H1 (cell line): ENCODE results near the gene RALY. TPM values are rescaled to one million over a fixed set of nuclear protein-coding genes. Genes with fewer than 3 reads are reported as not detected.

Experiments used
- CTCF ChIA-PET: fragments of 300-600 bp; sonication (Branson Sonifier 250); formaldehyde crosslinking; loops from one replicate; lab custom pipeline; 2021; ENCODE audit not compliant: partially characterized antibody; lab: Charles Lee
- POLR2A ChIA-PET: fragments of 300-600 bp; sonication (Branson Sonifier 250); formaldehyde crosslinking; loops from one replicate; lab custom pipeline; 2021; ENCODE audit warnings: inconsistent platforms; ENCODE audit not compliant: partially characterized antibody; lab: Charles Lee
- DNase-seq, 2 experiments: peaks; one replicate each; pipeline versions ENCODE4 v3.0.0 to v3.0.0-alpha.2; 2010 to 2022; ENCODE audit warnings: low spot score in 2 of 2, low read depth in 1 of 2, mixed read lengths in 1 of 2
- FAIRE-seq: peaks from 2 replicates; lab custom pipeline; 2011; peaks lifted over from hg19 to GRCh38; lab: Jason Lieb, UNC
- H2AFZ ChIP-seq: 2 replicates; pipeline ENCODE4 v1.8.1; 2012; ENCODE audit warnings: low read length, inconsistent platforms
- H2AK5ac ChIP-seq: 2 replicates; pipeline ENCODE4 v1.6.1; 2013; ENCODE audit warnings: low read depth, low read length
- H2BK120ac ChIP-seq: replicated peaks from 2 replicates; pipeline ENCODE3; 2013; ENCODE audit warnings: low read depth, low read length, inconsistent platforms
- H2BK12ac ChIP-seq: 2 replicates; pipeline ENCODE4 v1.6.1; 2013; ENCODE audit warnings: low read depth, low read length
- H2BK15ac ChIP-seq: 2 replicates; pipeline ENCODE4 v1.6.1; 2013; ENCODE audit warnings: low read length
- H2BK20ac ChIP-seq: 2 replicates; pipeline ENCODE4 v1.6.1; 2013; ENCODE audit warnings: low read length
- H2BK5ac ChIP-seq: 2 replicates; pipeline ENCODE4 v1.6.1; 2013; ENCODE audit warnings: low read depth, low read length
- H3K14ac ChIP-seq: 2 replicates; pipeline ENCODE4 v1.6.1; 2013; ENCODE audit warnings: inconsistent platforms; ENCODE audit not compliant: insufficient read length
- H3K18ac ChIP-seq: 2 replicates; pipeline ENCODE4 v1.6.1; 2013; ENCODE audit warnings: low read length; ENCODE audit errors: extremely low read depth
- H3K23ac ChIP-seq: 2 replicates; pipeline ENCODE4 v1.6.1; 2013; ENCODE audit warnings: inconsistent platforms; ENCODE audit not compliant: insufficient read length
- H3K23me2 ChIP-seq: 2 replicates; pipeline ENCODE4 v1.6.1; 2013; ENCODE audit warnings: low read depth, low read length
- H3K27ac ChIP-seq: 2 replicates; pipeline ENCODE4 v1.6.1; 2011; ENCODE audit warnings: low read depth, low read length, inconsistent platforms
- H3K27me3 ChIP-seq, 4 experiments: replicated peaks in 1 of 4; 1 replicate in 1 of 4; 2 replicates in 3 of 4; pipeline versions ENCODE4 v1.6.1 to v1.8.1; 2011 to 2013; ENCODE audit warnings: low read length in 3 of 4, mild to moderate bottlenecking in 3 of 4, inconsistent platforms in 2 of 4, mixed read lengths in 2 of 4, moderate library complexity in 1 of 4; ENCODE audit not compliant: control insufficient read depth in 3 of 4, insufficient read depth in 3 of 4; ENCODE audit errors: extremely low read depth in 1 of 4
- H3K36me3 ChIP-seq, 4 experiments: 2 replicates each; pipeline versions ENCODE4 v1.6.1 to v1.8.1; 2011 to 2013; ENCODE audit warnings: mild to moderate bottlenecking in 4 of 4, low read length in 3 of 4, moderate library complexity in 2 of 4, control low read depth in 1 of 4, inconsistent platforms in 1 of 4; ENCODE audit not compliant: insufficient read depth in 4 of 4, control insufficient read depth in 2 of 4
- H3K4ac ChIP-seq: replicated peaks from 2 replicates; pipeline ENCODE3; 2013; ENCODE audit warnings: low read length, low read depth, mixed read lengths, inconsistent platforms; ENCODE audit not compliant: insufficient read length
- H3K4me1 ChIP-seq, 4 experiments: replicated peaks in 1 of 4; 1 replicate in 1 of 4; 2 replicates in 3 of 4; pipeline versions ENCODE4 v1.6.1 to v1.8.1; 2011 to 2013; ENCODE audit warnings: low read length in 3 of 4, inconsistent platforms in 2 of 4, mixed read lengths in 1 of 4; ENCODE audit not compliant: insufficient read depth in 4 of 4, control insufficient read depth in 3 of 4
- H3K4me2 ChIP-seq, 2 experiments: 2 replicates each; pipeline versions ENCODE4 v1.6.1 to v1.8.1; 2011 to 2013; ENCODE audit warnings: low read depth in 2 of 2, low read length in 2 of 2, control low read depth in 1 of 2, inconsistent platforms in 1 of 2, mild to moderate bottlenecking in 1 of 2; ENCODE audit not compliant: insufficient read depth in 1 of 2
- H3K4me3 ChIP-seq, 4 experiments: fragments of 200-600, 300-600 bp in 1 of 4; sonication (generic), shearing (Covaris generic), sonication (Bioruptor Twin) in 1 of 4; 2 replicates each; pipeline versions ENCODE4 v1.5.1 to v1.8.1; 2011 to 2016; ENCODE audit warnings: low read length in 4 of 4, low read depth in 3 of 4, control low read depth in 2 of 4, inconsistent platforms in 2 of 4, mild to moderate bottlenecking in 2 of 4, mixed read lengths in 1 of 4, moderate library complexity in 1 of 4; ENCODE audit not compliant: insufficient read depth in 2 of 4; ENCODE audit errors: extremely low read depth in 1 of 4
- H3K56ac ChIP-seq: replicated peaks from 2 replicates; pipeline ENCODE3; 2013; ENCODE audit warnings: low read depth, mild to moderate bottlenecking, mixed read lengths, low read length, inconsistent platforms; ENCODE audit not compliant: insufficient read length
- H3K79me1 ChIP-seq: 2 replicates; pipeline ENCODE4 v1.6.1; 2013; ENCODE audit warnings: low read depth, low read length, control low read depth
- H3K79me2 ChIP-seq, 2 experiments: 2 replicates each; pipeline versions ENCODE4 v1.6.1 to v1.8.1; 2012 to 2013; ENCODE audit warnings: low read length in 2 of 2, mild to moderate bottlenecking in 2 of 2, inconsistent platforms in 1 of 2; ENCODE audit not compliant: insufficient read depth in 2 of 2, control insufficient read depth in 1 of 2
- H3K9ac ChIP-seq, 4 experiments: replicated peaks in 1 of 4; 1 replicate in 1 of 4; 2 replicates in 3 of 4; pipeline versions ENCODE4 v1.6.1 to v1.8.1; 2011 to 2013; ENCODE audit warnings: low read depth in 3 of 4, low read length in 3 of 4, control low read depth in 2 of 4, mild to moderate bottlenecking in 2 of 4, moderate library complexity in 2 of 4, inconsistent platforms in 1 of 4; ENCODE audit errors: extremely low read depth in 1 of 4
- H3K9me3 ChIP-seq, 2 experiments: 2 replicates each; pipeline versions ENCODE4 v1.6.1 to v1.8.1; 2012 to 2013; ENCODE audit warnings: mild to moderate bottlenecking in 2 of 2, moderate library complexity in 2 of 2, control low read depth in 1 of 2, inconsistent platforms in 1 of 2, low read depth in 1 of 2, low read length in 1 of 2, mixed read lengths in 1 of 2; ENCODE audit not compliant: insufficient read depth in 2 of 2
- H4K20me1 ChIP-seq, 2 experiments: replicated peaks in 1 of 2; 2 replicates each; pipeline versions ENCODE3 to v1.8.1; 2011 to 2013; ENCODE audit warnings: inconsistent platforms in 2 of 2, low read length in 2 of 2, mild to moderate bottlenecking in 1 of 2; ENCODE audit not compliant: insufficient read depth in 2 of 2, control insufficient read depth in 1 of 2
- H4K5ac ChIP-seq: 2 replicates; pipeline ENCODE4 v1.6.1; 2013; ENCODE audit warnings: low read length, low read depth, mixed read lengths, inconsistent platforms; ENCODE audit not compliant: insufficient read length
- H4K8ac ChIP-seq: 2 replicates; pipeline ENCODE4 v1.8.0; 2013; ENCODE audit warnings: mild to moderate bottlenecking, moderate library complexity, low read length, inconsistent platforms; ENCODE audit not compliant: insufficient read depth; ENCODE audit errors: extremely low read depth
- H4K91ac ChIP-seq: replicated peaks from 2 replicates; pipeline ENCODE3; 2013; ENCODE audit warnings: low read length, mixed read lengths, inconsistent platforms; ENCODE audit not compliant: insufficient read length
- CBX8 ChIP-seq: fragments of 300-800, 300-1000 bp; sonication (generic); IDR thresholded peaks from 2 replicates; pipeline ENCODE4 v1.7.1; 2016; ENCODE audit warnings: low read depth, low read length, borderline replicate concordance
- E2F6 ChIP-seq: IDR thresholded peaks from 2 replicates; pipeline ENCODE4 v1.6.1; 2012; ENCODE audit warnings: inconsistent platforms
- GABPA ChIP-seq: IDR thresholded peaks from 2 replicates; pipeline ENCODE4 v1.6.1; 2011; ENCODE audit warnings: mild to moderate bottlenecking, low read length, moderate library complexity, borderline replicate concordance; ENCODE audit not compliant: insufficient read depth
- GTF2F1 ChIP-seq: IDR thresholded peaks from 2 replicates; pipeline ENCODE4 v1.6.1; 2012; ENCODE audit warnings: low read depth, low read length, improper control_type of control experiment, borderline replicate concordance
- MAFK ChIP-seq: IDR thresholded peaks from 2 replicates; pipeline ENCODE4 v1.6.1; 2012; ENCODE audit warnings: low read depth, mild to moderate bottlenecking, improper control_type of control experiment, low read length
- NRF1 ChIP-seq: IDR thresholded peaks from 2 replicates; pipeline ENCODE4 v1.6.1; 2011; ENCODE audit warnings: mild to moderate bottlenecking, low read depth, low read length, improper control_type of control experiment
- POLR2A ChIP-seq, 2 experiments: IDR thresholded peaks; 1 replicate in 1 of 2; 2 replicates in 1 of 2; pipeline ENCODE4 v1.6.1; 2011; ENCODE audit warnings: low read depth in 2 of 2, low read length in 2 of 2, mild to moderate bottlenecking in 2 of 2; ENCODE audit errors: control extremely low read depth in 1 of 2
- RBBP5 ChIP-seq: IDR thresholded peaks from 2 replicates; pipeline ENCODE4 v1.7.1; 2012; ENCODE audit warnings: low read depth, mild to moderate bottlenecking, inconsistent platforms, low read length, moderate library complexity, borderline replicate concordance
- RFX5 ChIP-seq: IDR thresholded peaks from 2 replicates; pipeline ENCODE4 v1.6.1; 2011; ENCODE audit warnings: low read depth, low read length, improper control_type of control experiment, borderline replicate concordance
- SP1 ChIP-seq: IDR thresholded peaks from 2 replicates; pipeline ENCODE4 v1.6.1; 2011; ENCODE audit warnings: low read depth, low read length
- TAF1 ChIP-seq: IDR thresholded peaks from 2 replicates; pipeline ENCODE4 v1.6.1; 2011; ENCODE audit warnings: mild to moderate bottlenecking, low read depth, low read length
- USF2 ChIP-seq: IDR thresholded peaks from 2 replicates; pipeline ENCODE4 v1.6.1; 2011; ENCODE audit warnings: low read length, improper control_type of control experiment
- WGBS, 2 experiments: shearing (Covaris generic) in 1 of 2; methylation state at CpG; one replicate each; pipeline versions ENCODE4 v1.1.6 to v1.1.7; 2013 to 2015; ENCODE audit warnings: low lambda C conversion rate in 2 of 2, mixed read lengths in 2 of 2, inconsistent platforms in 1 of 2, low coverage in 1 of 2, missing lambda C conversion rate in 1 of 2; ENCODE audit not compliant: insufficient replicate concordance in 2 of 2, insufficient coverage in 1 of 2, insufficient read length in 1 of 2; ENCODE audit errors: extremely low coverage in 1 of 2, missing lambda C conversion rate in 1 of 2; 5-methylcytosine and 5-hydroxymethylcytosine counted together
- polyA plus RNA-seq, 7 experiments: library from polyadenylated mRNA; depleted of rRNA in 3 of 7; stranded (reverse) in 5 of 7; unstranded in 2 of 7; fragments of >200 nt in 5 of 7; fragments of 200-250 nt in 2 of 7; gene quantifications; 1 replicate in 5 of 7; 2 replicates in 1 of 7; 4 replicates in 1 of 7; pipeline versions ENCODE4 v1.2.1 to v1.2.3, GENCODE V29; 2011 to 2013; ENCODE audit warnings: missing spikeins in 2 of 7, mixed read lengths in 2 of 7
- total RNA-seq: library from RNA; stranded (reverse); fragmentation: NEBNext Ultra II Directional; extraction: Animal tissue kit (Norgen Biotek cat#: 25700); gene quantifications from 2 replicates; pipeline ENCODE4 v1.2.1, GENCODE V29; 2021

RALY gene
- total and polyA plus RNA-seq, 2 of the 8 experiments (the other 6 are each of a cell fraction or from before 2014, with no cell fraction given) = 133 to 148 TPM

- FAIRE-seq = no peak
- H3K9ac ChIP-seq = no peak overlapping the region
- 84% methylated on average over 5 of the region's 5 CpGs; no CpG with 5 or more reads in 1 of the 2 experiments for WGBS, 2 experiments
- H3K9me3 ChIP-seq = peaks cover 0 to 3% of the 10 kb centered on the region in 2 experiments; a peak in 1 of 4 replicates
- H2BK120ac ChIP-seq = no peak overlapping the region
- no peak overlapping the region for H3K4ac ChIP-seq
- H3K4me1 ChIP-seq = peaks cover 0 to 23% (median 19%) of the 10 kb centered on the region in 4 experiments
- H3K27ac ChIP-seq = no peak overlapping the region
- no peak for DNase-seq
- H3K79me2 ChIP-seq = peaks cover 4 to 92% of the 10 kb centered on the region in 2 experiments
- H3K23me2 ChIP-seq = peaks cover 2% of the 10 kb centered on the region; the same call in 1 of the 2 replicates
- no peak overlapping the region for H3K18ac ChIP-seq
- no peak overlapping the region for H2BK5ac ChIP-seq
- no peaks in the 10 kb centered on the region for H3K36me3 ChIP-seq
- H4K8ac ChIP-seq = no peak overlapping the region
- no peak overlapping the region for H3K14ac ChIP-seq
- H2BK12ac ChIP-seq = no peak overlapping the region
- H2AFZ ChIP-seq = no peak overlapping the region
- peaks cover 7 to 18% of the 10 kb centered on the region in 2 experiments for H4K20me1 ChIP-seq
- ChIA-PET POLR2A (interaction anchor here (0.6 to 1.4 kb wide), 3 partner anchors 9 to 23 kb away, joined by 3 read pairs; partner anchors contain the start of gene RALY), CTCF (no interaction called here)
- H2BK15ac ChIP-seq = no peak overlapping the region
- H2AK5ac ChIP-seq = no peak overlapping the region
- no peak overlapping the region for H4K91ac ChIP-seq
- H4K5ac ChIP-seq = no peak overlapping the region
- no peaks in the 10 kb centered on the region for H3K27me3 ChIP-seq
- H3K4me2 ChIP-seq = no peak overlapping the region
- H3K56ac ChIP-seq = no peak overlapping the region
- no peak overlapping the region for H3K23ac ChIP-seq
- no peak overlapping the region for H2BK20ac ChIP-seq
- H3K79me1 ChIP-seq = peaks cover 17% of the 10 kb centered on the region
- no peak overlapping the region for H3K4me3 ChIP-seq
- TF ChIP-seq RBBP5 = no peak
- no peak for TF ChIP-seq RFX5
- no peak for TF ChIP-seq GABPA
- TF ChIP-seq TAF1 = no peak
- no peak for TF ChIP-seq NRF1
- no peak for TF ChIP-seq CBX8
- TF ChIP-seq USF2 = no peak
- no peak for TF ChIP-seq GTF2F1
- no peak for TF ChIP-seq SP1
- no peak for TF ChIP-seq MAFK
- TF ChIP-seq POLR2A (IDR thresholded peaks at IDR 0.05; ENCODE audit: control extremely low read depth in 1 of 2, low read depth in 2 of 2, low read length in 2 of 2) = no peak
- no peak for TF ChIP-seq E2F6
Measured at GRCh38 chr20:34016736-34017135, 23.0 kb downstream of the RALY start.
